Measurements from ENCODE around the gene CCDC138.

- TF ChIP-seq CTCF (IDR thresholded peaks at IDR 0.05) (no peak), SIN3A (IDR thresholded peaks at IDR 0.05; ENCODE audit: borderline replicate concordance, insufficient read depth, low read depth, low read length) (no peak), POLR2AphosphoS5 (IDR thresholded peaks at IDR 0.05; ENCODE audit: low read depth, low read length) (no peak)
These were observed 111.9 kb downstream of the CCDC138 start for GRCh38 chr2:108898315-108899082.
